GM13977 (cell line): ENCODE data around the gene GPX2.

Experiments
- DNase-seq: peaks from one replicate; pipeline ENCODE4 v3.0.0; 2012; ENCODE audit warnings: low spot score
- in situ Hi-C: fragments of 300-500 bp; cut with MboI; formaldehyde crosslinking; loops from one replicate; pipeline ENCODE4 v1.12.0; 2022; ENCODE audit warnings: low sequenced_read_pairs, low pct_unique_long_range_greater_than_20kb, mixed read lengths, inconsistent platforms; ENCODE audit not compliant: unreplicated experiment
- TF ChIP-seq, protein P1 (sequence below): IDR thresholded peaks from 2 replicates; pipeline ENCODE4 v1.5.1; 2012; ENCODE audit warnings: mild to moderate bottlenecking, control low read depth; ENCODE audit not compliant: insufficient read depth; ENCODE audit errors: extremely low read depth, missing control alignments

GPX2 gene

DNA sequence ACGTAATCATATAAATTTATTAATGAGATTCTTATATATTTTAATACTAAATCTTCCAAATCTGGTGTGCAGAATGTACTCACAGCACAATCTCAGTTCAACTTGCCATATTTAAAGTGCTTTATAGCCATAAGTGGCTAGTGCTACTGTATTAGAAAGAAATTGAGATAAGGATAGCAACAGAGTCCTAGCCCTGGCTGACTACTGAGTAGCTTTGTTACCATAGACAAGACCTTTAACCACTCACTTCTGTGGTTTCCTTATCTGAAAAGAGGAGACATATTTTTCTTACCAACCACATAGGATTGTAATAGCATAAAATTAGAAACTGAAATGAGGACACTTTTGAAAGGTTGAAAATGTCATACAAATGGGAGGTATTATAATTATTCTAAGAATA lies 30.3 kb downstream of the GPX2 start:
- in situ Hi-C loops, result no loop called here

DNA sequence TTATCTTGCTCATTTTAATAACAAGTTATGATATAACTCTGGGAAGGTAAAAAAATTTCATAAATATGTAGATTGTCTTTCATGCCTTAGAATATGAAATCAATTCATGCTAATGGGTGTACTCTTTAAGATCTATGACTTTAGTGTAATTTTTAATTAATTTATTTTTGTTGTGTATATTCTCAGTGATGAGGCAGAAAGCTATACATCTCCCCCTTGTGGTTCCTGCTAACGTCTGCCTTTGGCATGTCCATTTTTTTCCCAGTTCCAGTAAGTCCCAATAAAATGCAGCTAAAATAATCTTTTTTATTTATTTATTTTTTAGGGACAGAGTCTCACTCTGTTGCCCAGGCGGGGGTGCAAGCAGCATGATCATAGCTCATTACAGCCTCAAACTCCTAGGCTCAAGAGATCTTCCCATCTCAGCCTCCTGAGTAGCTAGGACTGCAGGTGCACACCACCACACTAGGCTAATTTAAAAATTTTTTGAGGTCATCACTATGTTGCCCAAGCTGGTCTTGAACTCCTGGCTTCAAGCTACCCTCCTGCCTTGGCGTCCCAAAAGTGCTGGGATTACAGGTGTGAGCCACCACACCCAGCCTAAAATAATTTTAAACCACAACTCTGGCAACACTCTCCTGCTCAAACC lies 31.6 kb downstream of the GPX2 start:
- DNase-seq, result no peak
- in situ Hi-C loops, result no loop called here
- TF ChIP-seq, protein P1, sequence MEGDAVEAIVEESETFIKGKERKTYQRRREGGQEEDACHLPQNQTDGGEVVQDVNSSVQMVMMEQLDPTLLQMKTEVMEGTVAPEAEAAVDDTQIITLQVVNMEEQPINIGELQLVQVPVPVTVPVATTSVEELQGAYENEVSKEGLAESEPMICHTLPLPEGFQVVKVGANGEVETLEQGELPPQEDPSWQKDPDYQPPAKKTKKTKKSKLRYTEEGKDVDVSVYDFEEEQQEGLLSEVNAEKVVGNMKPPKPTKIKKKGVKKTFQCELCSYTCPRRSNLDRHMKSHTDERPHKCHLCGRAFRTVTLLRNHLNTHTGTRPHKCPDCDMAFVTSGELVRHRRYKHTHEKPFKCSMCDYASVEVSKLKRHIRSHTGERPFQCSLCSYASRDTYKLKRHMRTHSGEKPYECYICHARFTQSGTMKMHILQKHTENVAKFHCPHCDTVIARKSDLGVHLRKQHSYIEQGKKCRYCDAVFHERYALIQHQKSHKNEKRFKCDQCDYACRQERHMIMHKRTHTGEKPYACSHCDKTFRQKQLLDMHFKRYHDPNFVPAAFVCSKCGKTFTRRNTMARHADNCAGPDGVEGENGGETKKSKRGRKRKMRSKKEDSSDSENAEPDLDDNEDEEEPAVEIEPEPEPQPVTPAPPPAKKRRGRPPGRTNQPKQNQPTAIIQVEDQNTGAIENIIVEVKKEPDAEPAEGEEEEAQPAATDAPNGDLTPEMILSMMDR, result peak; percentile 46

More for the DNA sequence above, 30.3 kb downstream of the GPX2 start:
- no peak for DNase-seq
- TF ChIP-seq, protein P1, result no peak

DNA sequence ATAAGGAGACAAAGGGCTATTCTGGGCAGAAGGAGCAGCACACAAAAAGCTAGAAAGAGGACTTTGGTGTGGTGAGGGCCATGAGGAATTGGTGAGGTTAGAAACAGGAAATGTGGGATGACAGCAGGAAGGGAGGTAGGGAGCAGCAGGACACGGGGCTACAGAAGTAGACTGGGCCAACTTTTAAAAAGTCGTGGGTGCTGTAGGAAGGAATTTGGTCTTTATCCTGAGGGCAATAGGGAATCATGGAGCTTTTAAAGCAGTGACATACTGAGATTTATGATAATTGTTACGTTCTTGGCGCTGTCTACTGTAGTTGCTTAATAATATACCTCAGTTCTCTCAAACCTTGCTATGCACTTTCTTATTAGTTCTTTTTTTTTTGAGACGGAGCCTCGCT lies 36.5 kb downstream of the GPX2 start:
- TF ChIP-seq, protein P1, result no peak
- in situ Hi-C loops, result no loop called here
- no peak for DNase-seq

DNA sequence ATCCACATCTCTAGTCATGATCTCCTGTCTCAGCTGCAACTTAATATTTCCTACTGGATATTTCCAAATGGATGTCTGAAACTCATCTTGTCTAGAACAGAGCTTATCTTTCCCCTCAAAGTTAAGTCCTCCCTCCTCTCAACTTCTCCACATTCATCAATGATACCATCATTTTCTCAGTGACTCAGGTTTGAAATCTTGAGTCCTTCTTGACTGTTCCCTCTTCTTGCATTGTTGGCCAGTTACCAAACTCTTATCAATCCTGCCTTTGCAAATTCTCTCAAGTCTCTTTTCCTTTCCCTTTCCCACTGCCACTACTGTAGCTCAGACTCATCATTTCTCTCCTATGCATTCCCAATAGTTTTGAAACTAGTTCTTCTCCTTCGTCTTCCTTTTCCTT lies 42.6 kb downstream of the GPX2 start:
- in situ Hi-C loops, result no loop called here
- DNase-seq, result no peak
- TF ChIP-seq, protein P1, result no peak

GRCh38 chr14:64891839-64892375 lies 50.6 kb downstream of the GPX2 start:
- TF ChIP-seq, protein P1, result peak; percentile 61
- in situ Hi-C loops, result no loop called here
- DNase-seq, result peak; percentile 76

- TF ChIP-seq, protein P1, result no peak
- in situ Hi-C loops, result no loop called here
- DNase-seq, result no peak
Observed at GRCh38 chr14:64891173-64891838, 51.2 kb downstream of the GPX2 start.
